Measurements from ENCODE around the gene MECP2. TPM values are rescaled to one million over a fixed set of nuclear protein-coding genes. Genes with fewer than 3 reads are reported as not detected.

Gene MECP2
- total RNA-seq, 1 experiment from 2014 or later, result 20.4 TPM

- H4K20me1 ChIP-seq (ENCODE audit: insufficient read depth, low read depth, low read length), result no peaks in the 10 kb centered on the region
- no peaks in the 10 kb centered on the region for H3K27me3 ChIP-seq (ENCODE audit: low read length)
- H3K9me3 ChIP-seq (ENCODE audit: low read length), result no peaks in the 10 kb centered on the region
- no peak overlapping the region for H3K4me3 ChIP-seq (ENCODE audit: low read length)
- no peaks in the 10 kb centered on the region for H3K4me1 ChIP-seq (ENCODE audit: low read length)
- no peak overlapping the region for H3K27ac ChIP-seq (ENCODE audit: low read length)
- H3K36me3 ChIP-seq (ENCODE audit: insufficient read depth, low read length), result no peaks in the 10 kb centered on the region
- H3K9me2 ChIP-seq (replicated peaks; ENCODE audit: insufficient read depth, low read length), result no peaks in the 10 kb centered on the region
- no peak for DNase-seq
- no peak overlapping the region for H3K9ac ChIP-seq (ENCODE audit: low read length)
- peaks cover 78% of the 10 kb centered on the region for H3K79me2 ChIP-seq (ENCODE audit: low read length)
- no peak overlapping the region for H2AFZ ChIP-seq (ENCODE audit: low read length)
- no peak overlapping the region for H3K4me2 ChIP-seq (ENCODE audit: low read depth, low read length, poor library complexity, severe bottlenecking)
Measured at GRCh38 chrX:154064637-154065435, 32.7 kb downstream of the MECP2 start.

GRCh38 chrX:154063234-154063633, 34.3 kb downstream of the MECP2 start:
- Histone ChIP-seq H3K27me3 (ENCODE audit: low read length) (no peaks in the 10 kb centered on the region), H3K9ac (ENCODE audit: low read length) (no peak overlapping the region), H3K79me2 (ENCODE audit: low read length) (peaks cover 82% of the 10 kb centered on the region), H3K9me3 (ENCODE audit: low read length) (no peaks in the 10 kb centered on the region), H2AFZ (ENCODE audit: low read length) (no peak overlapping the region), H3K4me1 (ENCODE audit: low read length) (no peaks in the 10 kb centered on the region), H3K4me2 (ENCODE audit: low read depth, low read length, poor library complexity, severe bottlenecking) (no peak overlapping the region), H3K9me2 (replicated peaks; ENCODE audit: insufficient read depth, low read length) (no peaks in the 10 kb centered on the region), H4K20me1 (ENCODE audit: insufficient read depth, low read depth, low read length) (no peaks in the 10 kb centered on the region), H3K27ac (ENCODE audit: low read length) (no peak overlapping the region), H3K36me3 (ENCODE audit: insufficient read depth, low read length) (0 out of 2 replicates have a peak, but pooled peaks cover 3% of the 10 kb centered on the region), H3K4me3 (ENCODE audit: low read length) (no peak overlapping the region)
- no peak for DNase-seq

GRCh38 chrX:154061801-154062200, 35.7 kb downstream of the MECP2 start:
- Histone ChIP-seq H3K4me3 (ENCODE audit: low read length) (no peak overlapping the region), H3K9me3 (ENCODE audit: low read length) (no peaks in the 10 kb centered on the region), H3K9ac (ENCODE audit: low read length) (no peak overlapping the region), H3K79me2 (ENCODE audit: low read length) (peaks cover 78% of the 10 kb centered on the region), H4K20me1 (ENCODE audit: insufficient read depth, low read depth, low read length) (no peaks in the 10 kb centered on the region), H3K4me1 (ENCODE audit: low read length) (no peaks in the 10 kb centered on the region), H3K4me2 (ENCODE audit: low read depth, low read length, poor library complexity, severe bottlenecking) (no peak overlapping the region), H3K9me2 (replicated peaks; ENCODE audit: insufficient read depth, low read length) (no peaks in the 10 kb centered on the region), H2AFZ (ENCODE audit: low read length) (no peak overlapping the region), H3K36me3 (ENCODE audit: insufficient read depth, low read length) (0 out of 2 replicates have a peak, but pooled peaks cover 3% of the 10 kb centered on the region), H3K27me3 (ENCODE audit: low read length) (no peaks in the 10 kb centered on the region), H3K27ac (ENCODE audit: low read length) (no peak overlapping the region)
- DNase-seq, result no peak

- no peaks in the 10 kb centered on the region for H3K4me1 ChIP-seq (ENCODE audit: low read length)
- no peaks in the 10 kb centered on the region for H3K27me3 ChIP-seq (ENCODE audit: low read length)
- H4K20me1 ChIP-seq (ENCODE audit: insufficient read depth, low read depth, low read length), result no peaks in the 10 kb centered on the region
- no peak overlapping the region for H2AFZ ChIP-seq (ENCODE audit: low read length)
- no peak overlapping the region for H3K4me3 ChIP-seq (ENCODE audit: low read length)
- no peaks in the 10 kb centered on the region for H3K9me3 ChIP-seq (ENCODE audit: low read length)
- no peak overlapping the region for H3K4me2 ChIP-seq (ENCODE audit: low read depth, low read length, poor library complexity, severe bottlenecking)
- no peak overlapping the region for H3K27ac ChIP-seq (ENCODE audit: low read length)
- no peaks in the 10 kb centered on the region for H3K9me2 ChIP-seq (replicated peaks; ENCODE audit: insufficient read depth, low read length)
- H3K36me3 ChIP-seq (ENCODE audit: insufficient read depth, low read length), result 0 out of 2 replicates have a peak, but pooled peaks cover 3% of the 10 kb centered on the region
- no peak overlapping the region for H3K9ac ChIP-seq (ENCODE audit: low read length)
- H3K79me2 ChIP-seq (ENCODE audit: low read length), result peaks cover 73% of the 10 kb centered on the region
- DNase-seq, result no peak
Measured at GRCh38 chrX:154059729-154060245, 37.7 kb downstream of the MECP2 start.

GRCh38 chrX:154059231-154059630, 38.3 kb downstream of the MECP2 start:
- H3K9me3 ChIP-seq (ENCODE audit: low read length), result no peaks in the 10 kb centered on the region
- H3K27ac ChIP-seq (ENCODE audit: low read length), result no peak overlapping the region
- no peak overlapping the region for H2AFZ ChIP-seq (ENCODE audit: low read length)
- no peak overlapping the region for H3K4me2 ChIP-seq (ENCODE audit: low read depth, low read length, poor library complexity, severe bottlenecking)
- no peaks in the 10 kb centered on the region for H4K20me1 ChIP-seq (ENCODE audit: insufficient read depth, low read depth, low read length)
- no peaks in the 10 kb centered on the region for H3K27me3 ChIP-seq (ENCODE audit: low read length)
- no peaks in the 10 kb centered on the region for H3K9me2 ChIP-seq (replicated peaks; ENCODE audit: insufficient read depth, low read length)
- no peak for DNase-seq
- H3K36me3 ChIP-seq (ENCODE audit: insufficient read depth, low read length), result 0 out of 2 replicates have a peak, but pooled peaks cover 3% of the 10 kb centered on the region
- H3K9ac ChIP-seq (ENCODE audit: low read length), result no peak overlapping the region
- H3K4me1 ChIP-seq (ENCODE audit: low read length), result no peaks in the 10 kb centered on the region
- H3K79me2 ChIP-seq (ENCODE audit: low read length), result peaks cover 67% of the 10 kb centered on the region
- H3K4me3 ChIP-seq (ENCODE audit: low read length), result no peak overlapping the region

- Histone ChIP-seq H4K20me1 (ENCODE audit: insufficient read depth, low read depth, low read length) (no peaks in the 10 kb centered on the region), H3K27ac (ENCODE audit: low read length) (no peak overlapping the region), H3K9me2 (replicated peaks; ENCODE audit: insufficient read depth, low read length) (no peaks in the 10 kb centered on the region), H3K79me2 (ENCODE audit: low read length) (peaks cover 62% of the 10 kb centered on the region), H3K9ac (ENCODE audit: low read length) (no peak overlapping the region), H3K4me2 (ENCODE audit: low read depth, low read length, poor library complexity, severe bottlenecking) (no peak overlapping the region), H3K4me3 (ENCODE audit: low read length) (no peak overlapping the region), H3K36me3 (ENCODE audit: insufficient read depth, low read length) (0 out of 2 replicates have a peak, but pooled peaks cover 3% of the 10 kb centered on the region), H3K9me3 (ENCODE audit: low read length) (no peaks in the 10 kb centered on the region), H3K4me1 (ENCODE audit: low read length) (no peaks in the 10 kb centered on the region), H2AFZ (ENCODE audit: low read length) (no peak overlapping the region), H3K27me3 (ENCODE audit: low read length) (no peaks in the 10 kb centered on the region)
- DNase-seq, result no peak
Measured at GRCh38 chrX:154058214-154058997, 39.1 kb downstream of the MECP2 start.

- no peaks in the 10 kb centered on the region for H3K9me3 ChIP-seq (ENCODE audit: low read length)
- H2AFZ ChIP-seq (ENCODE audit: low read length), result no peak overlapping the region
- no peaks in the 10 kb centered on the region for H3K4me1 ChIP-seq (ENCODE audit: low read length)
- H3K4me3 ChIP-seq (ENCODE audit: low read length), result no peak overlapping the region
- no peak overlapping the region for H3K9ac ChIP-seq (ENCODE audit: low read length)
- H3K79me2 ChIP-seq (ENCODE audit: low read length), result peaks cover 61% of the 10 kb centered on the region
- H3K4me2 ChIP-seq (ENCODE audit: low read depth, low read length, poor library complexity, severe bottlenecking), result no peak overlapping the region
- DNase-seq, result no peak
- H3K9me2 ChIP-seq (replicated peaks; ENCODE audit: insufficient read depth, low read length), result no peaks in the 10 kb centered on the region
- H3K27ac ChIP-seq (ENCODE audit: low read length), result no peak overlapping the region
- H3K27me3 ChIP-seq (ENCODE audit: low read length), result no peaks in the 10 kb centered on the region
- H4K20me1 ChIP-seq (ENCODE audit: insufficient read depth, low read depth, low read length), result no peaks in the 10 kb centered on the region
- 0 out of 2 replicates have a peak, but pooled peaks cover 3% of the 10 kb centered on the region for H3K36me3 ChIP-seq (ENCODE audit: insufficient read depth, low read length)
Measured at GRCh38 chrX:154057791-154058190, 39.7 kb downstream of the MECP2 start.

GRCh38 chrX:154056770-154057241, 40.7 kb downstream of the MECP2 start:
- Histone ChIP-seq H3K4me2 (ENCODE audit: low read depth, low read length, poor library complexity, severe bottlenecking) (no peak overlapping the region), H3K27ac (ENCODE audit: low read length) (no peak overlapping the region), H3K36me3 (ENCODE audit: insufficient read depth, low read length) (0 out of 2 replicates have a peak, but pooled peaks cover 3% of the 10 kb centered on the region), H3K4me3 (ENCODE audit: low read length) (no peak overlapping the region), H2AFZ (ENCODE audit: low read length) (no peak overlapping the region), H3K79me2 (ENCODE audit: low read length) (peaks cover 60% of the 10 kb centered on the region), H4K20me1 (ENCODE audit: insufficient read depth, low read depth, low read length) (no peaks in the 10 kb centered on the region), H3K9me2 (replicated peaks; ENCODE audit: insufficient read depth, low read length) (no peaks in the 10 kb centered on the region), H3K9ac (ENCODE audit: low read length) (no peak overlapping the region), H3K27me3 (ENCODE audit: low read length) (no peaks in the 10 kb centered on the region), H3K4me1 (ENCODE audit: low read length) (no peaks in the 10 kb centered on the region), H3K9me3 (ENCODE audit: low read length) (no peaks in the 10 kb centered on the region)
- no peak for DNase-seq
